Measurements from ENCODE around the gene KCNMA1.

KCNMA1 gene

DNA sequence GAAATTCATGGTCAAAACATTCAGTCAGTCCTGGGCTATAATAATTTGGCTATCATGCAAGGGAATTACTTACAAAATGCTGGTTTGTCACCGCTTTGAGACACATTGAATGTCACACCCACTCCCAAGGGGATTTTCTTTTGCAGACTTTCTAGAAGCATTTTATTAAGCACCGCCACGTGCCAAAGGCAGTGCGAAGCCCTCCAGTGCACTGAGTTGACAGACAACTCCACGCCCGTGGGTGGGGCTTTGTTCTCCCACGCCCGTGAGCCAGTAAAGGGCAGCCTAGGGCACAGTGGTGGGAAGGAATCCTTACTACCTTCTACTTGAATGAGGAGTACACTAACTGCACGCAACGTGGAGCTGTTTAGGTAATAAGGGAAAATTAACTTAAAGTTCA, 515.8 kb downstream of the KCNMA1 start:
- no peak for DNase-seq

GRCh38 chr10:77120666-77121376, 516.8 kb downstream of the KCNMA1 start:
- DNase-seq: no peak

DNA sequence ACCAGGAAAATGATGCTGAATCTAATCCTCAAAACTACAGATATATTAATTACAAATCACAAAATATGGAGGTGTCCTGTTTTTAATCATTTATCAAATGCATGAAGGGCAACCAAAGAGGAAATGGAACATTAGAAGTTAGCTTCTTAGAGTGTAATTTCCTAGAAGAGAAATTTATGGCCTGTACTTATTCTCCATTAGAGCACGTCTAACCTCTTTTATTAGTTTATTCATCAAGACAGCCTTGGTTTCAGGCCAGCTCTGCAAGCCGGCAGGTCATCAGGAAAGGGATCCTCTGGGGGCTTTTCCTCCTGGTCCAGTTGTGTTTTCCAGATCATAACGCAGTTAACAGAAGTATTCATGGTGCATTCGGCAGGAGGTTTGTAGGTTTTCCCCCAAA, 517.6 kb downstream of the KCNMA1 start:
- DNase-seq: no peak

- no peak for DNase-seq
Observed at GRCh38 chr10:77118603-77119282, 518.9 kb downstream of the KCNMA1 start.

DNA sequence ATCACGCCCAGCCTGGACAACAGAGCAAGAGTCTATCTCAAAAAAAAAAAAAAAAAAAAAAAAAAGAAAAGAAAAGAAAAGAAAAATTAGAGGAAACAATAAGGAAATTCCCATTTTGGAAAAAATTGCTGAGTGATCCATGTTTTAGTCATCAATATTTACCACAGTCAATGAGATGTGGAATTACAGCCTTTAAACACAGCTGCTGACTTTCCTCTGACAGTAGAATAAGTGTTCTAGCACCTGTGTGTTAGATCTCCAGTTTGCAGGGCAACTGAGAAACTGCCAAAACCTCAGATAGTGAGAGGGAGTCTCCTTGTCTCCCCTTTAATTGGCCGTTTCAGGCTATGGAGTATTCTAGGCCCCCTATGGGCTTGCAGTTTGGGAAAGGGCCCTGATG, 520.1 kb downstream of the KCNMA1 start:
- no peak for DNase-seq

- no peak for DNase-seq
Observed at GRCh38 chr10:77116904-77117303, 520.7 kb downstream of the KCNMA1 start.

GRCh38 chr10:77114181-77114821, 523.3 kb downstream of the KCNMA1 start:
- DNase-seq: no peak

GRCh38 chr10:77111611-77112550, 525.7 kb downstream of the KCNMA1 start:
- peak; percentile 29 to 59 (median 45) for DNase-seq

GRCh38 chr10:77110757-77111156, 526.9 kb downstream of the KCNMA1 start:
- no peak for DNase-seq

DNA sequence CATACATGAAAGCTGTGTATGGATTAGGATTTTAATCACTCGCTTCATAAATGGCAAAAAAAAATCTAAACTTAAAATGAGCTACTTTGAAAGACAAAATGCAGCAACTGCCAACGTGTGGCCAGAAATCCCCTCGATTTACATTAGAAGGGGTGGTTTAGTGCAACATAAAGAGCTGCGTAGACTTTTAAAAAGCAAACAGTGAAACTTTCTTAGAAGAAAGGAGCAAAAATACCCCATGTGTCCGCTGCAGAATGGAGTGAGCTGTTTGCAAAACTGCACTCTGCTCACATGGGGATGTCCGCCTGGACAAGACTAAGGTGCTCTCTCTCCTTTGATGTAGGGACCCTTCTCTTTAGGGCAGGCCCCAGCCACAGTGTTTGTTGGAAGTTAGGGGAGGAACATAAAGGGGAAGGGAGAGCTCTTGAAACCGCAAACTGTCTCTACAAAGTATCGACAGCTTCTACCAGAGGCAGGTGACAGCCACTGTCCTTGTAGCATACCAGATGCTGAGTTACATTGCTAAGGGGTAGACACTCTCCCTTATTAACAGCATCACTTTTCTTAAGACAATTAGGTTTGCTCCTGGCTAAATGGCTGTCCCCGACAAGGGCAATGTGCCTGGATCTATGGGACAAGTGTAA, 528.1 kb downstream of the KCNMA1 start:
- no peak for DNase-seq

DNA sequence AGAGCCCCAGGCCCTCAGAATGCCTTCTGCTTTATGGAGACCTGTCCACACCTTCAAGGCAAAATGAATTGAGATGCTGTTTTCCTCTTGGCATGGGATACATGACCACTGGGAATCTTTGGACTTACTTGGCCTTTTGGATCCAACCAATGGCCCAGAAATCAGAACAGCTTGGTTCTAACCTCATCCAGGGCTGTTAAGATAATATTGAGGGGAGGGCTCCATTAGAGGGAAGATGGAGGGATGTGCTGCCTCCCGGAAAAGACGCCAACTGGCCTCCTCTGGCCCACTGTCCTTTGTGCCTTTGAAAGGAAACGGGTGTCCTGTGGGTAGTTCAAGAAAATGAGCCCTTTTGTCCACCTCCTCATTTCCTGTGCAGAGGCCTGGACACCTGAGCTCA, 530.9 kb downstream of the KCNMA1 start:
- no peak for DNase-seq

GRCh38 chr10:77105761-77106221, 531.8 kb downstream of the KCNMA1 start:
- DNase-seq: no peak

- no peak for DNase-seq
Observed at GRCh38 chr10:77104459-77104980, 533.1 kb downstream of the KCNMA1 start.

- no peak for DNase-seq
Observed at GRCh38 chr10:77103213-77103612, 534.4 kb downstream of the KCNMA1 start.

DNA sequence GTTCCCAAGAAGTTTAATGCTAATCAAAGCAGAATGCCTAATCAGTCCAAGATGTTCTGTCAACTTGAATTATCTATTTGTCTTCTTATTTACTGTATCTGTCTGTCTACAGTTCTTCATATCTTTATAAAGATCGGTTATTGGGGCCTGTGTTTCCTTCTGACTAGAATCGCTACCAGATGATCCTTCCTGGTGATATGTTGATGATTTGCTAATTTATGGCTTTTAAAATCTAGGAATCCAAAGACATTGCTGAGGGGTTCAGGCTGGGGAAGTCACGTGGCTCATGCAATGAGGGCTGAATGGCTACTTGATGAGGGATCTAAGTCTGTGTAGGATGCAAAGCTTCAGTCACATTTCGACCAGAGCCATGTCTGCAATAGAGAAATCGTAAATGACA, 536.3 kb downstream of the KCNMA1 start:
- DNase-seq: no peak

GRCh38 chr10:77099136-77099535, 538.5 kb downstream of the KCNMA1 start:
- no peak for DNase-seq

DNA sequence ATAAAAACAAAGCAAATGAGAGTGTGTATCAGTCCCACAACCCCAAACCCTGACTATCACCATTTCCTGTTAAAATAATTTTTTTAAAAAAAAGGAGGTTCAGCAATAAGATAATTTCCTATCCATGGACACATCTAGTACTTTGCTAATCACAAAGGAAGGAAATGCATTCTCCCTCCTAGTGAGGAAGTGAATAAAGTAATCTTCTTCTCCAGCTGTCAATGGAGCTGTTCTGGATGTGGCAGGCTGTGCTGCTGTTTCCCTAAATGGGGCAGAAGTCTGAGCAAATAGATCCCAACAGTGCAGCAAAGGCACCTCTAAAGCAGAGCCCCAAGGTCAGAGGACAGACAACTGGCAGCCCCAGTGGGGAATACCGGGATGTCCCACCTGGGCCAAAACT, 540.0 kb downstream of the KCNMA1 start:
- DNase-seq: no peak

GRCh38 chr10:77093126-77093525, 544.5 kb downstream of the KCNMA1 start:
- no peak for DNase-seq

DNA sequence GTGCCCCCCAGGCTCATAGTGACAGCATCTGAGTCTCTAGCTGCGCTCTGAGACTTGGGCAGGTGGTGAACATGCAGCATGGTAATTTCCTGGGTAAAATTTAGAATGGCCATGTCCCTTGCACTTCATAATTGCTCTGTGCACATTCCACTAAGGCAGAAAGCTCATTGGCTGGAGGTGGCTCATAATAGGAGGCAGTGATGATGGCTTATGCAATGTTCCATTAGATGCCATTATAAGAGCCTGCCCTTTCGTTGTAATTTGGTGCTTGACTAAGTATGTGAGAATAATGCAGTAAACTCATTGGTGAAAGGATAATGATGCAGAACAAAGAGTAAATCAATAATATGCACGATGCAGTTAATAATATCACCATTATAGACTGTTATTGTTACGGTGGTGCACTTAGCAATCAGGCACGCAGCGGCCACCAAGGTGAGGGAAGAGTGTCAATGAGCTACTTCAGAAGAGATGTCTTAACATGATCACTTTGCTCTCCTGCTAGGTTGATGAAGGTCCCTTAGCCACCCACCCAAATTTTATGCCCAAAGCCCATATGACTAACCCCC, 545.9 kb downstream of the KCNMA1 start:
- no peak for DNase-seq

DNA sequence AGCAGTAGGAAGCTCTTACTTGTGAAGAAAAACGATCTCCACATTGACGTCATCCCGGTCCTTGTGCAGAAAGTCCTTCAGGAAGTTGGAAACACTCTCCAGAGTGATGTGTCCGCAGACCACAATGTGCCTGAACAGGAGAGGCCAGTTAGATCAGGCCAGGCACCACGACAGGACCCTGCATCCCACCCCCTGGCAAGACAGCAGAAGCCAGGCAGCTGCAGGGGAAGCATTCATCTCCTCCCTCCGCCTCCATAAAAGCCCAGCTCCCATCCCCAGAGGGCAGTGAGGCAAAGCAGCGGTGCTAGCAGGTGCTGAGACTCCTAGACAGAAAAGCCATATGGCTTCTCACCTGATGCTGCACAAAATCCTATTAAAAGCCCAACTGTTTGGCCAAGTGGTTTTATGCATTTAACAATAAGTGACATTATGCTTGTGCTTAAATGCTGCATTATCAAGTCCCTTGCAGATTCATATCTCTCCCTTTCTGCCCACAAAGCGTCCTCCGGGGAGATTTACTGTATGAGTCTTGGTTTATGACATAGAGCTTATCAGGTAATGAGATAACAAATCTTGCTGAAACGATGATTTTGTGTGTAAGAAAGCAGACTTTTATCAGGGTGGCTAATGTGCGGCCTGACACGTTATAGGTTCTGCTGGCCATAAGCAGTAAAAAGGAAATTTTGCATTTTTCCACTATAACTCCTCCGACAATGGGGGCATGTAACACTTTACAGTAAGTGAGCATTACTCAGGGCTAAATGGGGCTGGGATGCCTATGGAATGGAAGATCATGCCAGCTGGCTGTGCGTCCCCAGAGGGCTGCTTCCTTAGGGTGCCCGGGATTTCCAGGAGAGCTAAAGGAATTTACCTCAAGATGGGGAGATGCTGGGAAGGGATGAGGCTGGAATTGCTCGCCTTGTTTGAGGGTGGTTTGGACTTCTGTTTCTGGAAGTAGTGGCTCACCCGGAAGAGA, 546.9 kb downstream of the KCNMA1 start:
- no peak for DNase-seq

DNA sequence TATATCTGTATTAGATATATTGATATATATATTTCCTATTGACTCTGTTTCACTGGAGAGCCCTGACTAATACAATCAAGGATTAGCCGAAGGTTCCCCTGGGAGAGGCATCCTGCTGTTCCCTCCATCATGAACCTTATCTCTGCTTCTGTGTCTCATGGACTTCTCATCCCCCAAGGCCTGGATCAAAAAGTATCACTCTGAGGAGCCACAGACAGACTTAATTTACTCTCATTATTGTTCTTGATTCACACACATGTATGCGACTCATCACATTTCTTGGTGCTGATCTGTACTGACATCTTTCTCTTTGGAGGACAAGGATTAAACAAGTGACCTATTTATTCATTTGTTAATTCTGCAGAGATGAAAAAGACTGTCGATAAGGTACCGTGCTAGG, 550.2 kb downstream of the KCNMA1 start:
- no peak for DNase-seq

Data from suppressor macrophage treated with lipopolysaccharide for 1 hour (primary cell).